NCI-H82 (cell line): Measurements from ENCODE around the gene ABCC4.

Experiments used
- DNase-seq: peaks from one replicate; lab custom pipeline; 2025; lab: John Stamatoyannopoulos, UW

ABCC4 gene

GRCh38 chr13:95044452-95045205 is 256.6 kb downstream of the ABCC4 start:
- no peak for DNase-seq

GRCh38 chr13:95039415-95039814 is 261.8 kb downstream of the ABCC4 start:
- DNase-seq = peak; percentile 22

GRCh38 chr13:95038949-95039348 is 262.3 kb downstream of the ABCC4 start:
- DNase-seq = no peak

GRCh38 chr13:95035311-95036109 is 265.7 kb downstream of the ABCC4 start:
- peak; percentile 98 for DNase-seq

- DNase-seq = no peak
These were observed 267.4 kb downstream of the ABCC4 start for GRCh38 chr13:95033890-95034289.

- no peak for DNase-seq
These were observed 269.1 kb downstream of the ABCC4 start for GRCh38 chr13:95032121-95032520.

- DNase-seq = no peak
These were observed 270.4 kb downstream of the ABCC4 start for GRCh38 chr13:95030821-95031343.

- no peak for DNase-seq
These were observed 273.6 kb downstream of the ABCC4 start for GRCh38 chr13:95027638-95028037.

GRCh38 chr13:95025116-95025515 is 276.1 kb downstream of the ABCC4 start:
- no peak for DNase-seq

GRCh38 chr13:95023405-95023804 is 277.8 kb downstream of the ABCC4 start:
- DNase-seq = peak; percentile 69

GRCh38 chr13:95020298-95020987 is 280.8 kb downstream of the ABCC4 start:
- no peak for DNase-seq

- no peak for DNase-seq
These were observed 281.4 kb downstream of the ABCC4 start for GRCh38 chr13:95019886-95020285.

- peak; percentile 91 for DNase-seq
These were observed 293.9 kb downstream of the ABCC4 start for GRCh38 chr13:95007322-95007721.

- DNase-seq = no peak
These were observed 296.0 kb downstream of the ABCC4 start for GRCh38 chr13:95005300-95005699.

GRCh38 chr13:95003019-95003813 is 298.0 kb downstream of the ABCC4 start:
- no peak for DNase-seq

GRCh38 chr13:95002126-95002525 is 299.1 kb downstream of the ABCC4 start:
- DNase-seq = no peak

GRCh38 chr13:94999871-95000270 is 301.4 kb downstream of the ABCC4 start:
- no peak for DNase-seq

- no peak for DNase-seq
These were observed 304.1 kb downstream of the ABCC4 start for GRCh38 chr13:94997126-94997525.

GRCh38 chr13:94996445-94996844 is 304.8 kb downstream of the ABCC4 start:
- DNase-seq = peak; percentile 22

- no peak for DNase-seq
These were observed 306.7 kb downstream of the ABCC4 start for GRCh38 chr13:94994506-94994905.

GRCh38 chr13:94993616-94994015 is 307.6 kb downstream of the ABCC4 start:
- DNase-seq = no peak
